UCSD-AML1 (cell line): ENCODE measurements around the gene SLC50A1.
"Not testable (repeated sequence)": the region's sequence is repeated elsewhere in the genome, so short reads cannot be mapped to it uniquely, and the experiment has no call there.

Experiments used
- DNase-seq: peaks from one replicate; lab custom pipeline; 2025; ENCODE audit not compliant: unreplicated experiment; lab: John Stamatoyannopoulos, UW

The SLC50A1 gene

DNA sequence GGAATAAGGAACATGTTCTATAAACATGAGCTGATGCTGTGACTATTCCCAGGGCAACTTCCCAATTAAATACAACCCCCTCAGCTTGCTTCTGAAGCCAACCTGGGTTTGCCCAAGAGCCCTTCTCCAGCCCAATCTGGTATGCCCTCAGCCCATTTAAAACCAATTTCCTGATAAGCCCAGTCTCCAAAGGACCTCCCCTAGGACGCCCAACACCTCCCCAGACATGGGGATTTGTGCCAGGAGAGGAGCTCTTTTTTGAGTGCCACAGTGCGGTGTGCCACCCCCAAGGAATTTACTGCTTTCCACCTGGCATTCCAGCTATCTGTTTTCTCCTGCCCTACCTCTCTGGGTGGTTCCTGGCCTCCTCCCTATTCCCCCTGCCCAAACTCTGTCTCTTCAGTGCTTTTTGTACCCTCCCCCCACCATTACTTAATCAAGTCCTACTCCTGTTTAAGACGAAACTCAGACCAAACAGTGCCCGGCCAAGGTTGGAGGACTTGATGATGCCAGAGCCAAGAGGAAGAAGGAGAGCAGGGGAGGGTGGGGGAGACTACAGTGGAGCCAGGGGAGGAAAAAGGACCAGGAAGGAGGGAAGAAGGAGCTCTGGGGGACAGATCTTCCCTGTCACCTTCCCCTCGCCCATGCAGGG, 19.4 kb upstream of the SLC50A1 start:
- no peak for DNase-seq

GRCh38 chr1:155117610-155118009, 18.0 kb upstream of the SLC50A1 start:
- no peak for DNase-seq

DNA sequence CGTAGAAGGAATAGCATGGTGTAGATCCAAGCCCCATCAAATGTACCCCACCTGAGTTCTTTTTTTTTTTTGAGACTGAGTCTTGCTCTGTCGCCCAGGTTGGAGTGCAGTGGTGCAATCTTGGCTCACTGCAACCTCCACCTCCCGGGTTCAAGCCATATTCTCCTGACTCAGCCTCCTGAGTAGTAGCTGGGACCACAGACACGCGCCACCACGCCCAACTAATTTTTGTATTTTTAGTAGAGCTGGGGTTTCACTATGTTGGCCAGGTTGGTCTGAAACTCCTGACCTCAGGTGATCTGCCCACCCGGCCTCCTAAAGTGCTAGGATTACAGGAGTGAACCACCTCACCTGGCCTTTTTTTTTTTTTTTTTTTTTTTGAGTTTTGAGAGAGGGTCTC, 17.6 kb upstream of the SLC50A1 start:
- DNase-seq: not testable (repeated sequence)

DNA sequence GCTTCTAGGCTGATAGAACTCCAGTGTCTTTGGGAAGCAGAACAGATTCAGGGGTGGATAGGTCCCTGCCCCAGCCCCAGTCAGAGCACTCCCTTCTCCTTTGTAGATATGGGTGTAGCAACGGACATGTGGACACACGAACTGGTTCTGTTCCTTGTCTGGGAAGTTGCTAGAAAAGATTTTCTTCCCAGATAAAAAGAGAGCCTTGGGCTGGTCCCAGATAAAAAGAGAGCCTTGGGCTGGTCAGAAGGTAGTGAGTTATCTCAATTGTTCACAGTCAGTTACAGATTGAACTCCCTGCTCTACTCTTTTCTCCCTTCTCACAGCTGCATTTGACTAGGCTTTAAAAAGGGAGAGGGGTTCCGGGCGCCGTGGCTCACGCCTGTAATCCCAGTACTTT, 15.4 kb upstream of the SLC50A1 start:
- no peak for DNase-seq

DNA sequence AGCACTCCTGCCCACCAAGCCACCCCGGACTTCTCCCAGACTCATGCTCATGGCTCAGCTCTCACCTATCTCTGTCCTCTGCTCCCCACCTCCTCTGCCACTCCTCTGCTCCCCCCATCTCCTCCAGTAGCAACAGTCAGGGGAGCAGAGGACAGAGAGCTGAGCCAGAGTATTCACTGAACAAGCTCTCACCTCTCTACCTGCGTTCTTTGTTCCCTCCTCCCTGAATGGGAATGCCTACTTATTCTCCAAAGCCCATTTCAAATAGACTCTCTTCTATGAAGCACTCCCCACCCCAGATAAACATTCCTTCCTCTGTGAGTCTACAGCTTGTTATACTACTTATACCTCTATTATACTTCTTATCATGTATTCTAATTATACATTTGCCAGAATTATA, 14.4 kb upstream of the SLC50A1 start:
- no peak for DNase-seq

DNA sequence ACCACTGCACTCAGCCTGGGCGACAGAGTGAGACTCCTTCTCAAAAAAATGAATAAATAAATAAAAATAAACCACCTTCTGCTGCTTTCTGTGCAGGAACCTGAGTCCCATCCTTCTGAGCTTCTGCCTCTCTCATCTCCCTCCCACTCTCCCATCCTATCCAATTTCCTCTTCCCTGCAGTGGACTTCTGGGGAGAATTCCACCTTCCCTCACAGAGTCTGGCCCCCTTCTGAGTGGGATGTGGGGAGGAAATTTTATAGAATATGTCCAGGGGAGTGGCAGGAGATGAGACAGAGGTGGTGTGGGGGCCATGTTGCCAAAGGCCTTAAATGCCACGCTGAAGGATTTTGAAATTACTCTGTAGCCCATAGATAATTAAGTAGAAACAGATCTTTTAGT, 13.3 kb upstream of the SLC50A1 start:
- DNase-seq: no peak

- DNase-seq: no peak
Observed at GRCh38 chr1:155123801-155124200, 11.9 kb upstream of the SLC50A1 start.

DNA sequence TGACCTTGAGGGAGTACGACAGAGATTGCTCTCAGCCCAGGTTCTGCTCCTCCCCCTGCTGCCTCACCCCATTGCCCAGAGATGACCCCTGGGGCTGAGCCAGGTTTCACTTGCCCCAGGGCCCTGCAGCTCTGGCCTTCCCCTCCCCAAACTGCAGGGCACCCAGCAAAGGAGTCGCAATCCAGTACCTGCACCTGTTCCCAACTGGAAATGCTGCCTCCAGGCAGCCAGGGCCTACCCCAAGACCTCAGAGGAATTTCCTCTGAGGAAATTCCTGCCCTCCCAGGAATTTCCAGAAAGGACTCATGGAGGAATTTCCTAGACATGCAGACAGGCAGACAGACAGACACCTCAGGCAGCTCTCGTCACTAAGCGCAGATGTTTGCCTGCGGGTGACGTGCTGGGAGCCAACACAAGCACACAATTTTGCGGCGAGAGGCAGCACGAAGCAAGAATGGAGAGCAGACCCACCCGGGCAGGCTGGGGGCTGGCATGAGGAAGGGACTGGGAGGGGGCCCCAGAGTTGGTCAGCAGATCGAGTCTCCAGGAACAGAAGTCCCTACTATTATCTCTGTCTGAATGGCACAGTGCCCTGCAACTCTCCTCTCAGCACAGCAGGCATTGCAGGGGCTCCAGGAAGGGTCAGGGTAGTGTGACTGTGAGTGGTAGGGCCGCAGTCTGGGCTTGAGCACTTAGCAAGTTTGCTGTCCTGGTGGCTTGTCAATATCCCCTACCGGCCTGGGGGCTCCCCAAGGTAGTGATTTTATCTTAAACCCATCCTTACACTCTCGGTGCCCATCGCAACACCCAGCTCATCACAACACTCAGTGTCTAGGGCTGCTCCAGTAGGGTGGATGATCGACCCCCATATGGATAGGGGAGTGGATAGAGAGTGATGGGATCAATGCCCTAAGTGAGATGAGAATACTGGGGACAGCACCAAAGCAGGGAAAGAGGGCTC, 10.9 kb upstream of the SLC50A1 start:
- DNase-seq: no peak

GRCh38 chr1:155125511-155125945, 10.1 kb upstream of the SLC50A1 start:
- DNase-seq: no peak

DNA sequence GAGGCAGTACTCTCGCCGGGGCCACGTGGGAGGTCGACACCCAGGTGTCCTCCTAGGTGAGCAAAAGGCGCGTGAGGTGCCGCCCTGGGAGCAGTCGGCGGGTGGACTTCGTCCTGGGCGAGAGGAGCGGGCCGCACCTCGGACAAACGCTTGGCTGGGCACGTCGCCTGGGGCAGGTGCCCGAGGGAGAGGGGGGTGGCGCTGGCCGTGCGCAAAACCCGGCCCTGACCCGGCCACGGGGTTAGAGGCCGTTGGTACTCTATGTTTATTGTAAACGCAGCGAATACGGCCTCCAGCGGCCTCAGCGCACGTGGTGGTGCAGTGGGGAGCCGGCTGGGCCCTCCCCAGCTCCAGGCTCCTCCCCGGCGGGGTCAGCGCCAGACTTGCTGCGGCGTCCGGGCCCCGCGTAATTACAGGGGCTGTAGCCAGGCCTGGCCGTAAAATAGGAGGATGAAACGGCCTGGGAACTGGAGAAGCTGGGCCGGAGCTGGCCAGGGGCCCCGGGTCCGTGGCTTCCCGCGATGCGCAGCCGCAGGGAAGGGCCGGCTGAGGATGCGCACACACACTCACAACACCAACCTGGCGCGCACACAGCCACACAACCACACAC, 9.6 kb upstream of the SLC50A1 start:
- DNase-seq: no peak

DNA sequence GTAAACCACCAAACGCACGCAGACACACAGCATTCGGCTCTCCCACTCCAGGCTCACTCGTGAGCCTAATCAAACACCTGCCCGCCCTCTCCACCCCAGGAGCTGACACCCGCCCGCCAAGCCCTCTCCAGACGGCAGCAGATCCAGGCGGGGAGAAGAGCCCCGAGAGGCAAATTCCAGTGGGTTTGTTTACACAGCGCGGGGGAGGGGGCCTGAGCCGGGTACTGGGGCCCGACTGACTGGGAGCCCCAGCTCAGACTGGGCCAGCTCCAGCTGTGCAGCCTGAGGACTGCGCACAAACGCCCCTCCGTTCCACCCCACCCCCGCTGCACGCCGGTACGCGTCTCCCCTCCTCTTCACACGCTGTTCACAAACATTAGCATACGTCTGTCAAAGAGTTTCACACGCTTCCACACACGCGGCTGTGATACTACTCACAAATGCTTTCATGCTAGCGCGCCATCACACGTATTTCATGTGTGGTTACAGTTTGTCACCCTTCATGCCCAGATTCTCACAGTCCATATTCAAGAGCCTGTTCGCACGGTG, 9.0 kb upstream of the SLC50A1 start:
- no peak for DNase-seq

DNA sequence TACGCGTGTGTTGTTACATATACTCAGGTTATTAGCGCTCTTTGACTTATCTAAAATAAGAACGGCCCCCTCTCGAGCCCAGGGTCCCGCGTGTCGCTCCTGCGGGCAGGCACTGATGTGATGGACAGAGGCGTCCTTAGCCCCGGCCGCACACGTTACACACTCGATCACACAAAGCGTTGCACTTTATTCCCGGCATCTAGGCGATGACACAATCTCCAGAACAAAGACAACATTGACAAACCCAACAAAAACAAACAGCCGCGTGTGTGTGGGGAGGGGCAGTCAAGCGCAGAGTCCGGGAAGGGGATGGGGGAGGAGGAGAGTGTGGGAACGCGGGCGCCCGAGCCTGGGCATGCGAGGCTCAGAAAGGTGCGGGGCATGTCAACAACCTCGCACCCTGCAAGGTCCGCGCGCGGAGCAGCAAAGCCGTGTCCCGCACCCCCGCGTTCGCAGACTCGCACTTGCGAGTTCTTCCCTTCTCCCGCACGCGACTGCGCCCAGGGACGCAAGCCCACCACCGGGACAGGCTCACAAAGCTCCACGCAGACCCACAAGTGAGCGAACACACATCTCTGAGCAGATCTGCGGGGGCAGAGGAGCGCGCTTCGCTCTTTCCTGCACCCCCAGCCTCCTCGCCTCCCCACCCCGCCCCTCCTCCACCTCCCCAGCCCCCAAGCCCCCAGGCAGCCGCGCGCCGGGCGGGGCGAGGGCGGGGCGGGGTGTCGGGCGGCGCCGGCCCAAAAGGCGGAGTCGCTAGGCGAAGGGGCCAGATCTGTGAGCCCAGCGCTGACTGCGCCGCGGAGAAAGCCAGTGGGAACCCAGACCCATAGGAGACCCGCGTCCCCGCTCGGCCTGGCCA, 8.3 kb upstream of the SLC50A1 start, which contains the start of gene EFNA1:
EFNA1 (plus strand) TSS at position 772 of the 862 bp plus-strand sequence. CDS start 102 bp downstream, outside the sequence.
- DNase-seq: peak; percentile 66

DNA sequence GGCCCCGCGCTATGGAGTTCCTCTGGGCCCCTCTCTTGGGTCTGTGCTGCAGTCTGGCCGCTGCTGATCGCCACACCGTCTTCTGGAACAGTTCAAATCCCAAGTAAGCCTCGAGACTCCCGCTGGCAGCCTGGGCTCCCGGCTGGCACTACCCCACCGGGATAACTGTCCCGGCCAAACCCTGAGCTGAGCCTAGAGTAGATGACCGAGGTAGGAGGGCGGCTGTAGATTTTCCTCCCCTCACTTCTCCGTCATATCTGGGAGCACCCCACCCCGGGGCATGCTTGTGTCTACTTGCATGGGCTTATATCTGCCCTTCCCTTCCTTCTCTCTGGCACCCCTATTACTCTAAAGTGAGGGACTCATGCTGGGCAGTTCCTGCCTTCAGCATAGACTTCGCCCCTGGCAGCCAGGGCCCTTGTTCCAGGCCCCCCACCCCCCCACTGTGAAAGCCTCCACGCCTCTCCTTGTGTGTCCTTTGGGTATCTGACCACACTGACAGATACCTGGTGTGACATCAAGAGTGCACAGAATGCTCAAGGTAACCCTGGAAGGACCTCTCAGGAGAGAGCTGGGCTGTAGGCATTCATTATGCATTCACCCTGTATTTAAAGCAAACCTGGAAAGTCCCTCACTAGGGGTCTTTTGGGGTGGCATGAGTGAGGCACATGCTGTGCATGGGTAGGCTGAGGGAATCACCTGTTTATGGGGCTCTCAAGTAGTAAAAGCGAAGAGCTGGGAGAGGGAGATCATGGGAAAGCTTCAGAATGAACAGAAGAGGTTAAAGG, 7.5 kb upstream of the SLC50A1 start:
- no peak for DNase-seq

- peak; percentile 51 for DNase-seq
Observed at GRCh38 chr1:155128755-155129473, 6.7 kb upstream of the SLC50A1 start.

GRCh38 chr1:155130272-155131006, 5.2 kb upstream of the SLC50A1 start:
- DNase-seq: no peak

DNA sequence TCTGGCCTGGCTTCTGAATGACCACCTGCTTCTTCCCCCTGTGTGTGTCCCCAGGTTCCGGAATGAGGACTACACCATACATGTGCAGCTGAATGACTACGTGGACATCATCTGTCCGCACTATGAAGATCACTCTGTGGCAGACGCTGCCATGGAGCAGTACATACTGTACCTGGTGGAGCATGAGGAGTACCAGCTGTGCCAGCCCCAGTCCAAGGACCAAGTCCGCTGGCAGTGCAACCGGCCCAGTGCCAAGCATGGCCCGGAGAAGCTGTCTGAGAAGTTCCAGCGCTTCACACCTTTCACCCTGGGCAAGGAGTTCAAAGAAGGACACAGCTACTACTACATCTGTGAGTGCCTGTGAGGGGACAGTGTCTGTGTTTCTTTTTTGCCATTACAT, 4.4 kb upstream of the SLC50A1 start:
- DNase-seq: no peak

GRCh38 chr1:155131856-155132255, 3.8 kb upstream of the SLC50A1 start:
- DNase-seq: no peak

- no peak for DNase-seq
Observed at GRCh38 chr1:155133799-155134281, 1.8 kb upstream of the SLC50A1 start.
